ENCODE measurements around the gene ITPA.
"Not testable (repeated sequence)": the region's sequence is repeated elsewhere in the genome, so short reads cannot be mapped to it uniquely, and the experiment has no call there.

ITPA gene

DNA sequence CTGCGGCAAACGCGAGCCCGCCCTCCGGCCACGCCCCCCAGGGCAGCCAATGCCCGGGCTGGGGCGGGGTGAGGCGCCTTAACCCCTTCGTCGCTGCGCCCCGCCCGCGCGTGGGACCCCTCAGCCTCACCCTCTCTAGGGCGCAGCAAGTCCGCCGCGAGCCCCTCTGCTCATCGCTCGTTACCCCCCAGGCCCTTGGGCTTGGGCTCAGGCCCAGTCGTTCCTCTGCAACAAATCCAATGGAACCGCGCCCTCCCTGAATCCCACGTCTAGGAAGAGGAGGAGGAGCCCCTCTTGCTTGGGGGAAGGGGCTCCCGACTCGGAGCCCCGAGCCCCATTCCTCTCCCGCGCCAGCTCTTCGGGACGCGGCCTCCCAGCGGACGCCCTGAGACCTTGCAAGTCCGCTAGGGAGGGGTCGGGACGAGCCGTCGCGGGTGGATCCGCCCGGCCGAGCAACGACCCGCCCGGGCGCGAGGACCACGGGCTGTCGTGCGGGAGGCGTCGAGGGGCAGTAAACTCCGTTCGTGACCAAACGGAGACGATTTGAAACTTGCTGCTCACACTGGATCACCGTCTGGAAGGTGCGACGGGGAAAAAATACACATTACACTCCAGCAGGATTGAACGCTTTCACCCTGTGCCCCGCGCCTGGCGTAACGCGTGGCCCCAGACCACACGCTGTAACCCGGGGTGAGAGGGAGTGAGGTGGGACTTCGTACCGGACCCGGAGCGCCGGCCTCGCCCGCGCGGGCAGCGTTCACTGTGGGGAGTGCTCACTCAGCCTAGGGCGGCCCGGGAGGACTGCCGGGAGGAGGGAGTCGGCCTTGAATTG, 35.5 kb upstream of the ITPA start:
- peak; percentile 24 for DNase-seq (ENCODE audit: low read depth, low spot score)

GRCh38 chr20:3174442-3175261, 34.6 kb upstream of the ITPA start:
- no peak for DNase-seq (ENCODE audit: low read depth, low spot score)

DNA sequence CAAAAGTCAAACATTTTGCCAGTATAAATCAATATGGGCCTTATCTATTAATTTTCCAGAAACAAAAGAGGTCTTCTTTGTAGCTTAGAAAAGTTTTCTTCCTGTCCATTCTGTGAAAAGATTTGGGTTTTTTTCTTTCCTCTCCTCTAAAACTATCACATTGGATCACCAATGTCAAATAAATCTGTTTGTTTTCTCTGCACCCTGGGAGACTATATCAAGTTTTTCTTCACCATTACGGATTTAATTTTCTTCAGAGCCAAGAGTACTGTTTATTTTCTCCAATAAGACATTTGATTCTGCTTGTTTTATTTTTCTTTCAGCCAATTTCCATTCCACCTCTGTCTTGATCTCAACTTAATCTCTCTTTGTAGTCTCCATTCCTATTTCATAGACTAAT, 34.0 kb upstream of the ITPA start:
- no peak for DNase-seq (ENCODE audit: low read depth, low spot score)

GRCh38 chr20:3177746-3178485, 31.4 kb upstream of the ITPA start:
- DNase-seq (ENCODE audit: low read depth, low spot score): no peak

DNA sequence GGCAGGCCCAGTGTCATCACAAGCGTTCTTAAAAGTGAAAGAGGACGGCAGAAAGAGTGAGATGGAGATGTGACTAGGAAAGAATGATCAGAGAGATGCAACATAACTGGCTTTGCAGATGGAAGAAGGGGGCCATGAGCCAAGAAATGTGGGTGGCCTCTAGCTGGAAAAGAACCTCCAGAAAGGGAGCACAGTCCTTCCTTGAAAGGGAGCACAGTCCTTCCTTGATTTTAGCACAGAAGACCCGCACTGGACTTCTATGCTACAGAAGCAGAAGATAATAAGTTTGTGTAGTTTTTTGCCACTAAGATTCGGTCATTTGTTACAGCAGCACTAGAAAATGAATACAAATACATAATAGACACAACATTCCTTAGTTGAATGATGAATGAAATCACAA, 29.0 kb upstream of the ITPA start:
- DNase-seq (ENCODE audit: low read depth, low spot score): no peak

- no peak for DNase-seq (ENCODE audit: low read depth, low spot score)
Measured at GRCh38 chr20:3181270-3181669, 28.0 kb upstream of the ITPA start.

DNA sequence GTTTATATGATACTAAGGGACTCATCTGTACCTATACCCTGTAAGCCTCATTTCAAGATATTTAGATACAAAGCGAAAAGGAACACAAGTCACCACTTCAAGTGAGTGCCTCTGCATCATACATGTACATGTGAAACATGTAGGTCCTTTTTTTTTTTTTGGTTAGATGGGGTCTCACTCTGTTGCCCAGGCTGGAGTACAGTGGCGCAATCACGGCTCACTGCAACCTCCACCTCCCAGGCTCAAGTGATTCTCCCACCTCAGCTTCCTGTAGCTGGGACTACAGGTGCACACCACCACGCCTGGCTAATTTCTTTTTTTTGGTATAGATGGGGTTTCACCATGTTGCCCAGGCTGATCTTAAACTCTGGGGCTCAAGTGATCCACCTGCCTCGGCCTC, 26.9 kb upstream of the ITPA start:
- DNase-seq (ENCODE audit: low read depth, low spot score): not testable (repeated sequence)

DNA sequence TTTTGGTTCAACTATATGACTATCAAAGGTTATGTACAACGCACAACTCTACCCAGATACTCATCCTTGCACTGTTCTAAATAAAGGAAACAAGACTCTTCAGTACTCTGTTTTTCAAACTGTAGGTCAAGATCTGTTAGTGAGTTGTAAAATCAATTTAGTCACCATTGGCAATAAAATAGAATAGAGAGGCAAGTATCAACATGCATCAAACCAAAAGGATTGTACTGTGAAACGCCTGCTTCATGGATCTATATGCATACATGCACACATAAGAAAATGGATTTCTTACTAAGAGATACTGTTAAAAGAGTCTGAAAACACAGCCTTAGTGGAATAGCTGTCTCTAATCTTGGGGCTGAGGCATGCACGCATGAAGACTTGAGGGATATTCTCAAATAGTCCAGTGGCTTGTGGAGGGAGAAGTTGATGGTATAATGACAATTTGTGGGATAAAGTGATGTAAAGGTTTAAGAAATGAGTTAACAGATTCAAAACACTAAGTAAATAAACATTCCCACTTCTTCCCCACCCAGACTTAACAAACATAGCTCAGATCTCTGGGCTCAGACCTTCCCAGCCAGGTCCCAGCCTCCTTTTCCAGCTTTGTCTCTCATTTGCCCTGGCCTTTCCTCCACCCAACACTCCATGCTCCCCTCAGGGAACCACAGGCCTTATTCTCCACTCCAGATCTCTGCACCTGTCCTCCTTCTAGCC, 25.2 kb upstream of the ITPA start:
- DNase-seq (ENCODE audit: low read depth, low spot score): no peak

GRCh38 chr20:3187861-3188260, 21.4 kb upstream of the ITPA start:
- DNase-seq (ENCODE audit: low read depth, low spot score): not testable (repeated sequence)

- no peak for DNase-seq (ENCODE audit: low read depth, low spot score)
Measured at GRCh38 chr20:3188823-3189413, 20.4 kb upstream of the ITPA start.

DNA sequence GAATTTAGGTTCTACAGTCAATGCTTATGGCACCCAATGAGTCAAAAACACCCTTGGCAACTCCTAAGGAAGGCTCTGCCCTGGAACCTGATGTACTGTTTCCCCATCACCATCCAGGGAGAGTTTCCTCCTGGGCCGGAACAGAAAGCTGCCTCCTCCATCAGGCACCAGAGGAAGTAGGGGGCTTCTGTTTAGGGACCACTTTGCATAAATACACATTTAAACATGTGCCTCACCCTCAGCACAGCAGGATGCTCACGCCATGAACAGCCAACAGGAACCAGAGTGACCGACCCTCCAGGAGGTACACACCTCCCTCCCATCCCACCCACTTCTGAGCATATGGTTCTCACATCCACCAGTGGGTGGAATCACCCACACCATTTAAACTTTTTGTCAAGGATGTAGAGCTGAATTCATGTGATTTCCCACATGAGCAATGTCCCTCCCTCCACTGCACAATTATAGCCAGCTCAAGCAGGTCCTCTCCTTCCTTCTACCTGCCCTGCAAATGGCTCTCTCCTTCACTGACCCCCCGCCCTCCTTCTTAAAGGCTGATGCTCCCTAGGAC, 19.7 kb upstream of the ITPA start:
- DNase-seq (ENCODE audit: low read depth, low spot score): no peak

GRCh38 chr20:3190681-3191111, 18.6 kb upstream of the ITPA start:
- DNase-seq (ENCODE audit: low read depth, low spot score): no peak

DNA sequence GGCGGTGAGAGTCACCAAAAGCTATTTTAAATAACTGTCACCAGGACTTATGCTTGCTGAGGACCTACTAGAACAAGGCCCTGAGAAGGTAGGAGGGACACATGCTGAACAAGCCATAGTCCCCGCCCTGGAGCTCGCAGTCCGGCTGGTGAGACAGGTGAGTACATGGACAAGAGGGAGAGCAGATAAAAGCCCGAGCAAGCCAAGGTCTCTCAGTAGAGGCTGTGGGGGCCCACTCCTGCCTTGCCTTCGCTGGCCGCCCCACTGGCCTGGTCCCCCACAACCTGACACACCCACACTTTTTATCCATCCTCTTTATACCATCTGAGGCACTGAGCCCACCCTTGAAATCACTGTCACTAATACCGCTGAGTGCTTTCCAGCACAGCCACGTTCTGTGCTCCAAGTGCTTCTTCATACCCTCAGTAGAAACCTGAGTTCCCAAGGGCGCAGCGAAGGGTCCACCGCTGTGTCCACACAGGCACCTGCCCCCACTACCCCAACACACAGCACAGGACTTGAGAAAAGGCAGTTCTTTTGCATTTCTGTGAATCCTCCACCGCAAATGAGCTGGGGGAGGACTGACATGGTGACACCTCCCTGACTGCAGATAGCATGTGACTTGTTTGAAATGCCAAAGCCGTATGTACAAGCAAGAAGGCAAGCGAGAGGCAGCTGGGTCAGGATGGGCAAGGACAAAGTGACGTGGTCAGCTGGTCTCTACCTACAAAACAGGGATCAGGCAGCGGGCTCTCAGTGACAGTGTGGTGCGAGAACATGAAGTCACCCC, 16.9 kb upstream of the ITPA start:
- DNase-seq (ENCODE audit: low read depth, low spot score): no peak

- no peak for DNase-seq (ENCODE audit: low read depth, low spot score)
Measured at GRCh38 chr20:3193806-3194616, 15.3 kb upstream of the ITPA start.

- DNase-seq (ENCODE audit: low read depth, low spot score): no peak
Measured at GRCh38 chr20:3194617-3195280, 14.5 kb upstream of the ITPA start.

- no peak for DNase-seq (ENCODE audit: low read depth, low spot score)
Measured at GRCh38 chr20:3195590-3196237, 13.6 kb upstream of the ITPA start.

DNA sequence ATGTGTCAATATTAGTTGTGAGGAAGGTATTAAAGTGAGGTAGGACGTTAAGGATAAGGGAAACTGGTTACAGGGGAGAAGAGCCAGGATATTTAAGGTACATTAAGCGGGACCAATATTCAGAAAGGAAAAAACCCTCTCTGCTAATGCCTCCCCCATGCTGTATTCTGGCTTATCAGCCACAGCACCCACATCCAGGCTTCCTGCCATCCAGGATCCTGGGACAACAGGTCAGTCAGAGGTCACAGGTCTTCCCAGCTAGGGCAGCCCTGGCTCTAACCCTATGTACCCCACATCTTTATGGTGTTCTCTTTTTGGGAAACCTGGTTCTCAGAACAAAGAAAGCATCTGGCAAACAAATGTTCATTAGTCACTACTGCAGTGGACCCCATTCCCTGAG, 10.1 kb upstream of the ITPA start:
- no peak for DNase-seq (ENCODE audit: low read depth, low spot score)

Measured in brain pericyte (primary cell).